WTC11 (cell line): ENCODE results near the gene CAMKMT. TPM values are rescaled to one million over a fixed set of nuclear protein-coding genes. Genes with fewer than 3 reads are reported as not detected.

Experiments
- ATAC-seq: fragments of 200-7000 bp; cut with Tn5 transposase; 2 replicates; pipeline ENCODE4 v1.10.0; 2021; ENCODE audit warnings: mild to moderate bottlenecking, moderate library complexity
- CTCF ChIA-PET: fragments of 300-600 bp; sonication (Branson Sonifier 250); formaldehyde crosslinking; loops from one replicate; lab custom pipeline; 2021; ENCODE audit warnings: antibody characterized with exemption; lab: Charles Lee
- POLR2A ChIA-PET: fragments of 350-600 bp; sonication (Branson Sonifier 250); formaldehyde crosslinking; loops from one replicate; lab custom pipeline; 2021; ENCODE audit warnings: antibody characterized with exemption; lab: Charles Lee
- DNase-seq: peaks from one replicate; pipeline ENCODE4 v3.0.0; 2021; ENCODE audit warnings: low spot score
- H3K27ac Mint-ChIP-seq: 2 replicates; pipeline ENCODE4 v1.8.0; 2021; ENCODE audit warnings: mixed read lengths
- H3K27me3 Mint-ChIP-seq: 2 replicates; pipeline ENCODE4 v1.8.0; 2021; ENCODE audit warnings: low read depth, mild to moderate bottlenecking, moderate library complexity, mixed read lengths
- H3K36me3 Mint-ChIP-seq: 2 replicates; pipeline ENCODE4 v1.8.0; 2021; ENCODE audit warnings: mixed read lengths
- H3K4me1 Mint-ChIP-seq: 2 replicates; pipeline ENCODE4 v1.8.0; 2022; ENCODE audit warnings: mixed read lengths
- H3K4me3 Mint-ChIP-seq: 2 replicates; pipeline ENCODE4 v1.8.0; 2021; ENCODE audit warnings: mild to moderate bottlenecking, moderate library complexity, mixed read lengths
- H3K9me3 Mint-ChIP-seq: 2 replicates; pipeline ENCODE4 v1.8.0; 2021; ENCODE audit warnings: mixed read lengths
- CBFB ChIP-seq: sonication (generic); formaldehyde crosslinking; IDR thresholded peaks from 2 replicates; pipeline ENCODE4 v1.8.1; 2022; ENCODE audit warnings: mild to moderate bottlenecking, low read depth, missing genetic modification reagents
- CDX4 ChIP-seq: fragments of 250-450 bp; sonication (Bioruptor Pico); IDR thresholded peaks from 2 replicates; pipeline ENCODE4 v1.9.0; 2021; ENCODE audit warnings: moderate library complexity, mild to moderate bottlenecking, inconsistent platforms, borderline replicate concordance
- CREB1 ChIP-seq: sonication (generic); formaldehyde crosslinking; IDR thresholded peaks from 2 replicates; pipeline ENCODE4 v1.8.0; 2023; ENCODE audit warnings: mild to moderate bottlenecking, missing genetic modification reagents
- E2F5 ChIP-seq: sonication (generic); formaldehyde crosslinking; IDR thresholded peaks from 2 replicates; pipeline ENCODE4 v1.8.1; 2022; ENCODE audit warnings: mild to moderate bottlenecking, moderate library complexity, missing genetic modification reagents
- FOXJ3 ChIP-seq: sonication (generic); formaldehyde crosslinking; IDR thresholded peaks from 2 replicates; pipeline ENCODE4 v1.9.0; 2021; ENCODE audit warnings: missing genetic modification reagents, mild to moderate bottlenecking, borderline replicate concordance
- FOXK1 ChIP-seq: sonication (generic); formaldehyde crosslinking; IDR thresholded peaks from 2 replicates; pipeline ENCODE4 v1.8.0; 2022; ENCODE audit warnings: mild to moderate bottlenecking, moderate library complexity, missing genetic modification reagents
- FOXP1 ChIP-seq: sonication (generic); formaldehyde crosslinking; IDR thresholded peaks from 2 replicates; pipeline ENCODE4 v1.8.0; 2022; ENCODE audit warnings: missing genetic modification reagents, mild to moderate bottlenecking, moderate library complexity, borderline replicate concordance
- JAZF1 ChIP-seq: fragments of 250-450 bp; sonication (Bioruptor Pico); IDR thresholded peaks from 2 replicates; pipeline ENCODE4 v1.9.0; 2021; ENCODE audit warnings: moderate library complexity, mild to moderate bottlenecking, inconsistent platforms
- NFATC4 ChIP-seq: fragments of 250-450 bp; sonication (Bioruptor Pico); IDR thresholded peaks from 2 replicates; pipeline ENCODE4 v1.9.0; 2021; ENCODE audit warnings: mild to moderate bottlenecking
- NFYB ChIP-seq: sonication (generic); formaldehyde crosslinking; conservative IDR thresholded peaks from 2 replicates; pipeline ENCODE4 v1.8.0; 2022; ENCODE audit warnings: low read depth, missing genetic modification reagents
- NR3C1 ChIP-seq: sonication (generic); formaldehyde crosslinking; conservative IDR thresholded peaks from 2 replicates; pipeline ENCODE4 v1.8.1; 2023; ENCODE audit warnings: low read depth, mild to moderate bottlenecking, missing genetic modification reagents
- TCF7 ChIP-seq: sonication (generic); formaldehyde crosslinking; IDR thresholded peaks from 2 replicates; pipeline ENCODE4 v1.8.0; 2022; ENCODE audit warnings: mild to moderate bottlenecking, low read depth, missing genetic modification reagents, moderate library complexity
- TEAD1 ChIP-seq: sonication (generic); formaldehyde crosslinking; IDR thresholded peaks from 2 replicates; pipeline ENCODE4 v1.8.0; 2022; ENCODE audit warnings: mild to moderate bottlenecking, missing genetic modification reagents
- TEAD4 ChIP-seq: sonication (generic); formaldehyde crosslinking; IDR thresholded peaks from 2 replicates; pipeline ENCODE4 v1.8.0; 2022; ENCODE audit warnings: mild to moderate bottlenecking, missing genetic modification reagents
- TP53 ChIP-seq: sonication (generic); formaldehyde crosslinking; IDR thresholded peaks from 2 replicates; pipeline ENCODE4 v1.8.1; 2023; ENCODE audit warnings: mild to moderate bottlenecking, missing genetic modification reagents
- USF1 ChIP-seq: sonication (generic); formaldehyde crosslinking; IDR thresholded peaks from 2 replicates; pipeline ENCODE4 v1.8.0; 2022; ENCODE audit warnings: mild to moderate bottlenecking, missing genetic modification reagents
- USF2 ChIP-seq: sonication (generic); formaldehyde crosslinking; IDR thresholded peaks from 2 replicates; pipeline ENCODE4 v1.8.1; 2023; ENCODE audit warnings: mild to moderate bottlenecking, missing genetic modification reagents, moderate library complexity
- ZBTB21 ChIP-seq: sonication (generic); formaldehyde crosslinking; IDR thresholded peaks from 2 replicates; pipeline ENCODE4 v1.8.1; 2023; ENCODE audit warnings: mild to moderate bottlenecking, missing genetic modification reagents, borderline replicate concordance
- ZBTB43 ChIP-seq: sonication (generic); formaldehyde crosslinking; IDR thresholded peaks from 2 replicates; pipeline ENCODE4 v1.8.1; 2023; ENCODE audit warnings: mild to moderate bottlenecking, missing genetic modification reagents
- ZNF263 ChIP-seq: sonication (generic); formaldehyde crosslinking; IDR thresholded peaks from 2 replicates; pipeline ENCODE4 v1.8.1; 2022; ENCODE audit warnings: low read depth, mild to moderate bottlenecking, moderate library complexity, missing genetic modification reagents
- ZNF317 ChIP-seq: sonication (generic); formaldehyde crosslinking; IDR thresholded peaks from 2 replicates; pipeline ENCODE4 v1.8.1; 2023; ENCODE audit warnings: low read depth, mild to moderate bottlenecking, moderate library complexity, missing genetic modification reagents, borderline replicate concordance
- ZNF396 ChIP-seq: fragments of 250-450 bp; sonication (Bioruptor Pico); IDR thresholded peaks from 2 replicates; pipeline ENCODE4 v1.8.0; 2021; ENCODE audit warnings: mild to moderate bottlenecking, moderate library complexity, borderline replicate concordance
- ZNF425 ChIP-seq: fragments of 250-450 bp; sonication (Bioruptor Pico); conservative IDR thresholded peaks from 2 replicates; pipeline ENCODE4 v1.9.0; 2021; ENCODE audit warnings: mild to moderate bottlenecking
- ZSCAN18 ChIP-seq: fragments of 250-450 bp; sonication (Bioruptor Pico); IDR thresholded peaks from 2 replicates; pipeline ENCODE4 v2.1.2; 2022; ENCODE audit warnings: mild to moderate bottlenecking, moderate library complexity
- total RNA-seq: library from RNA; stranded (reverse); gene quantifications from 3 replicates; pipeline ENCODE4 v1.2.3, GENCODE V29; 2021

CAMKMT gene
- total RNA-seq, 1 experiment from 2014 or later, result 20.6 TPM

- TF ChIP-seq FOXJ3 (CRISPR knock-in tag), result no peak
- no peak for TF ChIP-seq ZNF396 (CRISPR knock-in tag)
- no peak for TF ChIP-seq TEAD1
Observed at GRCh38 chr2:44766777-44767176, 405.0 kb downstream of the CAMKMT start (continued).

- Mint-ChIP-seq H3K4me3 (no peak overlapping the region; the same call in 1 of the 2 replicates), H3K27me3 (peaks cover 28% of the 10 kb centered on the region), H3K27ac (no peak overlapping the region)
- CTCF ChIA-PET, result interaction anchor here (1.0 to 3.2 kb wide), 5 partner anchors 22 to 304 kb away, joined by 3 to 16 read pairs (median 4); no protein-coding TSS in a partner anchor
- ATAC-seq, result peak; percentile 11; the same call in 1 of the 2 replicates
- DNase-seq, result no peak
- TF ChIP-seq FOXK1 (no peak), USF1 (CRISPR knock-in tag) (no peak)
- TF ChIP-seq, all 79 proteins: peak for 0
- POLR2A ChIA-PET, result interaction anchor here (0.7 to 1.1 kb wide), 2 partner anchors 22 to 39 kb away, joined by 3 to 6 read pairs; no protein-coding TSS in a partner anchor
- Mint-ChIP-seq H3K36me3 (no peaks in the 10 kb centered on the region), H3K9me3 (no peaks in the 10 kb centered on the region), H3K4me1 (peaks cover 50% of the 10 kb centered on the region)
Observed at GRCh38 chr2:44767691-44768090, 405.9 kb downstream of the CAMKMT start.

- DNase-seq (peak; percentile 46), ATAC-seq (peak; percentile 71)
- Mint-ChIP-seq H3K9me3 (no peaks in the 10 kb centered on the region), H3K27ac (no peak overlapping the region), H3K4me3 (peak overlapping the region; percentile 70), H3K4me1 (peaks cover 53% of the 10 kb centered on the region), H3K27me3 (peaks cover 28% of the 10 kb centered on the region), H3K36me3 (no peaks in the 10 kb centered on the region)
- ChIA-PET POLR2A (interaction anchor here (0.6 to 1.1 kb wide), 5 partner anchors 23 to 293 kb away, joined by 3 to 6 read pairs (median 3); no protein-coding TSS in a partner anchor), CTCF (interaction anchor here (0.6 to 3.2 kb wide), 10 partner anchors 17 to 681 kb away, joined by 3 to 17 read pairs (median 4); no protein-coding TSS in a partner anchor)
- TF ChIP-seq NFATC4 (CRISPR knock-in tag), result no peak
- 0 out of 2 replicates have a peak, but pooled peaks have one; percentile 30 for TF ChIP-seq ZNF263 (CRISPR knock-in tag)
- TF ChIP-seq JAZF1, result no peak
- no peak for TF ChIP-seq TEAD4 (CRISPR knock-in tag)
- no peak for TF ChIP-seq NFYB (CRISPR knock-in tag)
- no peak for TF ChIP-seq ZNF425 (CRISPR knock-in tag)
- no peak for TF ChIP-seq FOXP1
- no peak for TF ChIP-seq CDX4 (CRISPR knock-in tag)
- no peak for TF ChIP-seq CREB1
- no peak for TF ChIP-seq NR3C1 (CRISPR knock-in tag)
- TF ChIP-seq E2F5, result no peak
- TF ChIP-seq ZSCAN18 (CRISPR knock-in tag), result no peak
- TF ChIP-seq TP53 (CRISPR knock-in tag), result 0 out of 2 replicates have a peak, but pooled peaks have one; percentile 34
- no peak for TF ChIP-seq TCF7 (CRISPR knock-in tag)
- no peak for TF ChIP-seq USF2 (CRISPR knock-in tag)
- TF ChIP-seq CBFB, result no peak
- no peak for TF ChIP-seq ZBTB43 (CRISPR knock-in tag)
- no peak for TF ChIP-seq ZBTB21 (CRISPR knock-in tag)
- TF ChIP-seq ZNF317, result 0 out of 2 replicates have a peak, but pooled peaks have one; percentile 51
Observed at GRCh38 chr2:44768438-44769236, 406.9 kb downstream of the CAMKMT start.
